Chondrocyte (in vitro differentiated cells): ENCODE results near the gene IRAK3. TPM values are rescaled to one million over a fixed set of nuclear protein-coding genes. Genes with fewer than 3 reads are reported as not detected.

Experiments used
- DNase-seq: peaks from one replicate; pipeline ENCODE4 v3.0.0; 2021; ENCODE audit warnings: mixed read lengths, low spot score
- H3K27ac Mint-ChIP-seq: one replicate; pipeline ENCODE4 v1.8.0; 2021; ENCODE audit warnings: mild to moderate bottlenecking, moderate library complexity, mixed read lengths; ENCODE audit not compliant: unreplicated experiment
- H3K27me3 Mint-ChIP-seq: 2 replicates; pipeline ENCODE4 v1.8.0; 2021; ENCODE audit warnings: low read depth, mixed read lengths
- H3K36me3 Mint-ChIP-seq: 2 replicates; pipeline ENCODE4 v1.8.0; 2021; ENCODE audit warnings: low read depth, mixed read lengths
- H3K4me1 Mint-ChIP-seq: 2 replicates; pipeline ENCODE4 v1.8.0; 2021; ENCODE audit warnings: low read depth, mild to moderate bottlenecking, mixed read lengths
- H3K4me3 Mint-ChIP-seq: one replicate; pipeline ENCODE4 v1.8.0; 2021; ENCODE audit warnings: mild to moderate bottlenecking, moderate library complexity, mixed read lengths; ENCODE audit not compliant: unreplicated experiment
- H3K9me3 Mint-ChIP-seq: 2 replicates; pipeline ENCODE4 v1.8.0; 2021; ENCODE audit warnings: low read depth, mixed read lengths
- long read RNA-seq: library from polyadenylated mRNA; stranded (forward); transcript quantifications from one replicate; pipeline ENCODE4 v2.0.0, GENCODE V29; 2021
- total RNA-seq: library from RNA; stranded (reverse); gene quantifications from 3 replicates; pipeline ENCODE4 v1.2.1, GENCODE V29; 2021
- TF ChIP-seq, protein P1 (sequence below): fragments of 200-600 bp; sonication (generic); IDR thresholded peaks from 2 replicates; pipeline ENCODE4 v1.5.0; 2021; ENCODE audit warnings: antibody characterized with exemption, mild to moderate bottlenecking, moderate library complexity

IRAK3 gene
- total RNA-seq: 0.97 to 2.0 TPM (median 1.9 TPM) in 3 replicates
- long read RNA-seq: 0 reads

- H3K4me1 Mint-ChIP-seq: peaks cover 4% of the 10 kb centered on the region
- H3K27ac Mint-ChIP-seq: no peak within 1 kb of the TSS
- H3K36me3 Mint-ChIP-seq: no peaks in the 10 kb centered on the region
- no peak for DNase-seq
- H3K9me3 Mint-ChIP-seq: peaks cover 6% of the 10 kb centered on the region
- TF ChIP-seq, protein P1, sequence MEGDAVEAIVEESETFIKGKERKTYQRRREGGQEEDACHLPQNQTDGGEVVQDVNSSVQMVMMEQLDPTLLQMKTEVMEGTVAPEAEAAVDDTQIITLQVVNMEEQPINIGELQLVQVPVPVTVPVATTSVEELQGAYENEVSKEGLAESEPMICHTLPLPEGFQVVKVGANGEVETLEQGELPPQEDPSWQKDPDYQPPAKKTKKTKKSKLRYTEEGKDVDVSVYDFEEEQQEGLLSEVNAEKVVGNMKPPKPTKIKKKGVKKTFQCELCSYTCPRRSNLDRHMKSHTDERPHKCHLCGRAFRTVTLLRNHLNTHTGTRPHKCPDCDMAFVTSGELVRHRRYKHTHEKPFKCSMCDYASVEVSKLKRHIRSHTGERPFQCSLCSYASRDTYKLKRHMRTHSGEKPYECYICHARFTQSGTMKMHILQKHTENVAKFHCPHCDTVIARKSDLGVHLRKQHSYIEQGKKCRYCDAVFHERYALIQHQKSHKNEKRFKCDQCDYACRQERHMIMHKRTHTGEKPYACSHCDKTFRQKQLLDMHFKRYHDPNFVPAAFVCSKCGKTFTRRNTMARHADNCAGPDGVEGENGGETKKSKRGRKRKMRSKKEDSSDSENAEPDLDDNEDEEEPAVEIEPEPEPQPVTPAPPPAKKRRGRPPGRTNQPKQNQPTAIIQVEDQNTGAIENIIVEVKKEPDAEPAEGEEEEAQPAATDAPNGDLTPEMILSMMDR: no peak
- H3K27me3 Mint-ChIP-seq: peaks cover 11% of the 10 kb centered on the region
- H3K4me3 Mint-ChIP-seq: peak within 1 kb of the TSS; percentile 65
These were observed at the start of gene IRAK3 for GRCh38 chr12:66188584-66189485. Gene IRAK3 (plus strand): TSS chr12:66189214. CDS start chr12:66189300, 86 bp downstream.

DNA sequence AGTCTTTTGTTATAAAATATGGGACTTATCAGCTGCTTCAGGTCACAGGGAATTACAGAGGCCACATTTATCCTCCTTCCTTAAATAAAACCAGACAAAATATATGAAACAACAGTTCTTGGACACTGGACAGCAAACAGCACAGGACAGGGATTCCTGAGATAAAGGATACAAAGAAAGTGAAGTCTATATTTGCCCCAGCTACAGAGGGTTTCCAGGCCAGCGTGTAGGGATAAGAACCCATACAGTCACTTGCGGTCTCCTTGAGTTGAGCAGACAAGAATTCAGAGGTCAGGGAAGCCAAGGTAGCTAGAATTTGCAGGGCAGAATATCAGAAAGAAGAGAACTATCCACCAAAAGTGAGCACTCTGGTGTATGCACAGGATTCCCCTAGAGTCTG is 49.7 kb upstream of the IRAK3 start:
- DNase-seq: no peak
- peaks cover 23% of the 10 kb centered on the region for H3K36me3 Mint-ChIP-seq
- no peaks in the 10 kb centered on the region for H3K27me3 Mint-ChIP-seq

DNA sequence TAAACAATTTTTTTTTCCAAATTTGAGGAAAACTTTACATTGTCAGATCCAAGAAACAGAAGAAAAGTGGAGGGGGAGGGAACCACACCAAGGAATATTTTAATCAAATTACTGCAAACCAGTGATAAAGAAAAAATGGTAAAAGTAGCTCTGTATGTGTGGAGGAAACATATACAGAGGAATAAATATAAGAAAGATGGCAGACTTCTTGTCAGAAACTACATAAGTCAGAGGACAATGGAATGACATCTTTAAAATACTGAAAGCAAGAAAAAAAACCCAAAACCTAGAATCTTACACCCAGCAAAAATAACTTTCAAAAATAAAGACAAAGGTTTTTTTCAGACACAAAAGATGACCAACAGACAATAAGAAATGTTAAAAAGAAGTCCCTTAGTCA is 48.3 kb upstream of the IRAK3 start:
- no peak overlapping the region for H3K4me3 Mint-ChIP-seq
- H3K36me3 Mint-ChIP-seq: peaks cover 28% of the 10 kb centered on the region
- H3K4me1 Mint-ChIP-seq: peaks cover 8% of the 10 kb centered on the region
- no peaks in the 10 kb centered on the region for H3K27me3 Mint-ChIP-seq
- DNase-seq: no peak
- TF ChIP-seq, protein P1: no peak
- H3K9me3 Mint-ChIP-seq: peaks cover 16% of the 10 kb centered on the region
- H3K27ac Mint-ChIP-seq: no peak overlapping the region

More for the DNA sequence above, 49.7 kb upstream of the IRAK3 start:
- Mint-ChIP-seq H3K4me1 (no peaks in the 10 kb centered on the region), H3K27ac (no peak overlapping the region), H3K9me3 (peaks cover 16% of the 10 kb centered on the region), H3K4me3 (no peak overlapping the region)
- TF ChIP-seq, protein P1: no peak

DNA sequence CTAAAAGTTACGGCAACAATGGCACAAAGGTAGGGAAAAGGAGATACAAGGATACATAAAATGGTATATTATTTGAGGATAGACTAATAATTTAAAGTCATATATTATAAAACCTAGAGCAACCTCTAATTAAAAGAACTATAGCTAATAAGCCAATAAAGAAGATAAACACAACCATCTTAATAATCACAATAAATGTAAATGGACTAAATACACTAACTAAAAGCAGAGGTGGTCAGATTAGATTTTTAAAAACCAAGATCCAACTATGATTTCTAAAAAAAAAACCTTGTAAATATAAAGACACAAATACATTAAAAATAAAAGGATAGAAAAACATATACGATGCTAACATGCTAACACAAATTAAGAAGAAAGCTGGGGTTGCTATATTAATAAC is 47.7 kb upstream of the IRAK3 start:
- Mint-ChIP-seq H3K9me3 (peaks cover 16% of the 10 kb centered on the region), H3K4me3 (no peak overlapping the region), H3K36me3 (peaks cover 24% of the 10 kb centered on the region), H3K4me1 (peaks cover 8% of the 10 kb centered on the region), H3K27me3 (no peaks in the 10 kb centered on the region), H3K27ac (no peak overlapping the region)
- TF ChIP-seq, protein P1: no peak
- no peak for DNase-seq

GRCh38 chr12:66142826-66143225 is 46.2 kb upstream of the IRAK3 start:
- DNase-seq: no peak
- TF ChIP-seq, protein P1: no peak
- no peak overlapping the region for H3K4me3 Mint-ChIP-seq
- peaks cover 8% of the 10 kb centered on the region for H3K4me1 Mint-ChIP-seq
- no peaks in the 10 kb centered on the region for H3K27me3 Mint-ChIP-seq
- H3K27ac Mint-ChIP-seq: no peak overlapping the region
- peaks cover 16% of the 10 kb centered on the region for H3K9me3 Mint-ChIP-seq
- peaks cover 21% of the 10 kb centered on the region for H3K36me3 Mint-ChIP-seq
